HepG2 (cell line): ENCODE data around the gene CACNG4. TPM values are rescaled to one million over a fixed set of nuclear protein-coding genes. Genes with fewer than 3 reads are reported as not detected.

Experiments used
- ATAC-seq: fragments of 200-7000 bp; cut with Tn5 transposase; 3 replicates; pipeline ENCODE4 v1.9.1; 2020; ENCODE audit warnings: mild to moderate bottlenecking, moderate library complexity
- BruUV-seq: library from RNA; stranded (reverse); fragments of 400-500 nt; replicated peaks from 2 replicates; lab custom pipeline; 2021; lab: Mats Ljungman, UMichigan
- CTCF ChIA-PET: fragments of 300-600 bp; formaldehyde crosslinking; extraction: SDS; loops from one replicate; lab custom pipeline; 2021; ENCODE audit warnings: low total read pairs, inconsistent platforms, low intra/inter-chr PET ratio; lab: Yijun Ruan, JAX
- POLR2A ChIA-PET: fragments of 350-600 bp; sonication (Branson Sonifier 250); formaldehyde crosslinking; loops from one replicate; lab custom pipeline; 2020; ENCODE audit warnings: antibody characterized with exemption, inconsistent platforms; lab: Yijun Ruan, JAX
- DNase-seq: peaks from one replicate; pipeline ENCODE4 v3.0.0-alpha.2; 2015; ENCODE audit warnings: low spot score
- FAIRE-seq: peaks from 3 replicates; lab custom pipeline; 2011; peaks lifted over from hg19 to GRCh38; lab: Jason Lieb, UNC
- H2AFZ ChIP-seq: one replicate; pipeline ENCODE4 v1.6.1; 2011; ENCODE audit warnings: low read length, inconsistent platforms
- H3K27ac ChIP-seq: fragments of 300-600 bp; 3 replicates; pipeline ENCODE4 v1.8.0; 2011; ENCODE audit warnings: mixed run types, mild to moderate bottlenecking, mixed read lengths, low read length, inconsistent platforms; ENCODE audit not compliant: insufficient read depth; ENCODE audit errors: extremely low read length
- H3K27me3 ChIP-seq, 2 experiments: fragments of 200-600 bp in 1 of 2; 2 replicates in 1 of 2; 3 replicates in 1 of 2; pipeline versions ENCODE4 v1.6.0 to v1.8.0; 2011; ENCODE audit warnings: low read length in 2 of 2, mild to moderate bottlenecking in 2 of 2, moderate library complexity in 2 of 2, inconsistent platforms in 1 of 2; ENCODE audit not compliant: insufficient read depth in 2 of 2, control insufficient read depth in 1 of 2
- H3K36me3 ChIP-seq, 2 experiments: fragments of 200-600 bp in 1 of 2; replicated peaks in 1 of 2; 2 replicates in 1 of 2; 3 replicates in 1 of 2; pipeline versions ENCODE4 v1.5.1 to v1.8.0; 2011; ENCODE audit warnings: low read length in 2 of 2, inconsistent platforms in 1 of 2; ENCODE audit not compliant: insufficient read depth in 2 of 2, control insufficient read depth in 1 of 2
- H3K4me1 ChIP-seq: 2 replicates; pipeline ENCODE4 v1.5.1; 2012; ENCODE audit warnings: low read length, inconsistent platforms; ENCODE audit not compliant: insufficient read depth
- H3K4me2 ChIP-seq: 2 replicates; pipeline ENCODE4 v1.6.0; 2011; ENCODE audit warnings: low read depth, low read length, inconsistent platforms
- H3K4me3 ChIP-seq, 3 experiments: fragments of 200-600 bp in 1 of 3; sonication (generic), shearing (Covaris generic) in 1 of 3; replicated peaks in 1 of 3; 2 replicates each; pipeline ENCODE4 v1.5.1; 2011 to 2016; ENCODE audit warnings: low read length in 3 of 3, inconsistent platforms in 2 of 3, low read depth in 2 of 3, mild to moderate bottlenecking in 2 of 3, control low read depth in 1 of 3, mixed read lengths in 1 of 3; ENCODE audit not compliant: insufficient read depth in 1 of 3
- H3K79me2 ChIP-seq: one replicate; pipeline ENCODE4 v1.6.1; 2011; ENCODE audit warnings: low read length, inconsistent platforms; ENCODE audit not compliant: insufficient read depth
- H3K9ac ChIP-seq: 2 replicates; pipeline ENCODE4 v1.6.0; 2011; ENCODE audit warnings: mild to moderate bottlenecking, low read depth, low read length, inconsistent platforms; ENCODE audit not compliant: insufficient read depth
- H3K9me3 ChIP-seq: 2 replicates; pipeline ENCODE4 v1.5.1; 2012; ENCODE audit warnings: mild to moderate bottlenecking, low read length
- H4K20me1 ChIP-seq: 2 replicates; pipeline ENCODE4 v1.6.0; 2011; ENCODE audit warnings: inconsistent platforms, mild to moderate bottlenecking, low read length, moderate library complexity; ENCODE audit not compliant: insufficient read depth
- HNF1A ChIP-seq, 2 experiments: sonication (generic) in 1 of 2; formaldehyde crosslinking in 1 of 2; IDR thresholded peaks; 2 replicates each; pipeline versions ENCODE4 v1.4.0 to v1.6.1; 2016 to 2020; ENCODE audit warnings: borderline replicate concordance in 1 of 2, low read depth in 1 of 2, mild to moderate bottlenecking in 1 of 2, missing genetic modification reagents in 1 of 2
- MIER2 ChIP-seq: IDR thresholded peaks from 2 replicates; pipeline ENCODE4 v1.6.1; 2016; ENCODE audit warnings: missing biosample characterization, missing genetic modification reagents
- RXRB ChIP-seq: IDR thresholded peaks from 2 replicates; pipeline ENCODE4 v1.6.1; 2016; ENCODE audit warnings: borderline replicate concordance, missing genetic modification reagents, missing compliant biosample characterization
- TEAD3 ChIP-seq: optimal IDR thresholded peaks from 2 replicates; pipeline ENCODE3; 2016; ENCODE audit warnings: borderline replicate concordance
- YEATS4 ChIP-seq: sonication (generic); formaldehyde crosslinking; IDR thresholded peaks from 2 replicates; pipeline ENCODE4 v1.4.0; 2020; ENCODE audit warnings: missing genetic modification reagents, borderline replicate concordance
- ZBTB20 ChIP-seq: sonication (generic); formaldehyde crosslinking; IDR thresholded peaks from 2 replicates; pipeline ENCODE4 v1.8.1; 2023; ENCODE audit warnings: missing genetic modification reagents, low read depth, mild to moderate bottlenecking, borderline replicate concordance
- ZFP91 ChIP-seq: sonication (generic); formaldehyde crosslinking; IDR thresholded peaks from 2 replicates; pipeline ENCODE4 v1.9.0; 2022; ENCODE audit warnings: missing genetic modification reagents, mild to moderate bottlenecking, borderline replicate concordance
- ZNF274 ChIP-seq: sonication (generic); formaldehyde crosslinking; IDR thresholded peaks from 2 replicates; pipeline ENCODE4 v1.5.1; 2020; ENCODE audit warnings: mild to moderate bottlenecking, missing genetic modification reagents
- ZNF331 ChIP-seq: sonication (generic); formaldehyde crosslinking; IDR thresholded peaks from 2 replicates; pipeline ENCODE4 v1.4.0; 2020; ENCODE audit warnings: missing genetic modification reagents
- ZXDC ChIP-seq: sonication (generic); formaldehyde crosslinking; IDR thresholded peaks from 2 replicates; pipeline ENCODE4 v1.5.0; 2020; ENCODE audit warnings: mild to moderate bottlenecking, missing genetic modification reagents
- WGBS: methylation state at CpG from one replicate; pipeline ENCODE4 v1.1.6; 2017; ENCODE audit warnings: low lambda C conversion rate; 5-methylcytosine and 5-hydroxymethylcytosine counted together
- in situ Hi-C: cut with HindIII; loops from 2 replicates; pipeline ENCODE4 v1.10.0; 2017; ENCODE audit warnings: low pct_unique_long_range_greater_than_20kb; ENCODE audit not compliant: extremely low pct_ligation_motif_present
- intact Hi-C: fragments of 100-400 bp; cut with micrococcal nuclease; formaldehyde crosslinking; loops from one replicate; pipeline ENCODE4 v1.10.0; 2022; ENCODE audit not compliant: unreplicated experiment
- polyA plus RNA-seq, 8 experiments: library from polyadenylated mRNA; depleted of rRNA in 3 of 8; stranded (reverse) in 7 of 8; unstranded in 1 of 8; fragments of >200 nt; fragmentation: Illumina TruSeq in 4 of 8; extraction: Trizol in 4 of 8; gene quantifications; 2 replicates each; pipeline versions ENCODE4 v1.2.1 to v1.2.3, GENCODE V29; 2011 to 2016; ENCODE audit warnings: low read depth in 4 of 8, missing spikeins in 1 of 8, mixed read lengths in 1 of 8; ENCODE audit not compliant: insufficient read depth in 1 of 8
- total RNA-seq, 5 experiments: library from RNA; depleted of rRNA; stranded (reverse); fragments of >200 nt; fragmentation: Illumina TruSeq; extraction: Trizol; gene quantifications; 2 replicates each; pipeline ENCODE4 v1.2.3, GENCODE V29; 2016; ENCODE audit warnings: low read depth in 1 of 5

Gene CACNG4
- total and polyA plus RNA-seq, 2 of the 13 experiments (the other 11 are each of a cell fraction or from before 2014, with no cell fraction given) = 0.09 TPM

GRCh38 chr17:66957951-66958579 is 6.4 kb upstream of the CACNG4 start:
- peaks cover 0 to 25% of the 10 kb centered on the region in 2 experiments; a peak in 4 of 5 replicates for H3K27me3 ChIP-seq
- peaks cover 25% of the 10 kb centered on the region for H3K4me1 ChIP-seq
- peak; percentile 89 for DNase-seq
- in situ Hi-C loops = no loop called here
- POLR2A ChIA-PET = no interaction called here
- CTCF ChIA-PET = no interaction called here
- no peaks in the 10 kb centered on the region for H4K20me1 ChIP-seq
- peak overlapping the region; percentile 78 for H3K4me2 ChIP-seq
- peak overlapping the region; percentile 17 for H3K9ac ChIP-seq
- ATAC-seq = peak; percentile 98
- H2AFZ ChIP-seq = peak overlapping the region; percentile 16
- no peaks in the 10 kb centered on the region for H3K36me3 ChIP-seq
- H3K27ac ChIP-seq = peak overlapping the region; percentile 72
- H3K4me3 ChIP-seq = peak overlapping the region; percentile 7 to 60 (median 18); a peak in 5 of 6 replicates
- intact Hi-C loops = loop anchor here (2.0 kb wide), 1 partner anchor 269 kb away; no protein-coding TSS in a partner anchor
- 12% methylated on average over 13 of the region's 16 CpGs for WGBS
- FAIRE-seq = peak; percentile 94
- H3K9me3 ChIP-seq = no peaks in the 10 kb centered on the region
- H3K79me2 ChIP-seq = no peaks in the 10 kb centered on the region
- no TSS peak for BruUV-seq
- no peak for TF ChIP-seq ZXDC (CRISPR knock-in tag)
- TF ChIP-seq ZNF274 = no peak
- peak; percentile 76 for TF ChIP-seq YEATS4 (CRISPR knock-in tag)
- TF ChIP-seq ZNF331 (CRISPR knock-in tag) = peak; percentile 100
- peak; percentile 31; the same call in 1 of the 2 replicates for TF ChIP-seq MIER2 (CRISPR knock-in tag)
- no peak for TF ChIP-seq HNF1A (IDR thresholded peaks at IDR 0.05; ENCODE audit: low read depth)
- TF ChIP-seq HNF1A (CRISPR knock-in tag; IDR thresholded peaks at IDR 0.05; ENCODE audit: borderline replicate concordance) = no peak
- TF ChIP-seq ZFP91 = peak; percentile 55; the same call in 1 of the 2 replicates
- peak; percentile 71; the same call in 1 of the 2 replicates for TF ChIP-seq RXRB (CRISPR knock-in tag)
- TF ChIP-seq ZBTB20 = peak; percentile 67; the same call in 1 of the 2 replicates
- peak; percentile 60 for TF ChIP-seq TEAD3 (CRISPR knock-in tag)
